ENCODE results near the gene CAPRIN1.

DNA sequence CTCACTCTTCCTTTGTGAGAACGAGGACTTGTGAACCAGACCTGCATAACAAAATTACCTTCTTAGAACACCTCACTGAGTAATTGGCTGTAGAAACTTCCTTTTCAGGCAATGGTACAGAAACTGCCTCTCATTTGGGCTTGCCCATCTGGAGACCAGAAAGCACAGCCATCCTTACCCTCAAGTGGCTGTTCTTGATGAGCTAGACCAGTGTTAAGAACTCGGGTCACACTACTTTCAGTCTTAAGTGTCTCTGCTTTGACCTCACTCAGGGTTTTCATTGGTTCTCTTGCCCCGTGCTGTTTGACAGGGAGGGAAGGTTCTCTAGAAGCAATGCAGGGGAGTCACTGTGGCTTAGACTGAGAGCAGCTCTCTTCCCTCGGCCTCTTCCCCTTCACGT, 83.2 kb downstream of the CAPRIN1 start:
- TF ChIP-seq, protein P1, sequence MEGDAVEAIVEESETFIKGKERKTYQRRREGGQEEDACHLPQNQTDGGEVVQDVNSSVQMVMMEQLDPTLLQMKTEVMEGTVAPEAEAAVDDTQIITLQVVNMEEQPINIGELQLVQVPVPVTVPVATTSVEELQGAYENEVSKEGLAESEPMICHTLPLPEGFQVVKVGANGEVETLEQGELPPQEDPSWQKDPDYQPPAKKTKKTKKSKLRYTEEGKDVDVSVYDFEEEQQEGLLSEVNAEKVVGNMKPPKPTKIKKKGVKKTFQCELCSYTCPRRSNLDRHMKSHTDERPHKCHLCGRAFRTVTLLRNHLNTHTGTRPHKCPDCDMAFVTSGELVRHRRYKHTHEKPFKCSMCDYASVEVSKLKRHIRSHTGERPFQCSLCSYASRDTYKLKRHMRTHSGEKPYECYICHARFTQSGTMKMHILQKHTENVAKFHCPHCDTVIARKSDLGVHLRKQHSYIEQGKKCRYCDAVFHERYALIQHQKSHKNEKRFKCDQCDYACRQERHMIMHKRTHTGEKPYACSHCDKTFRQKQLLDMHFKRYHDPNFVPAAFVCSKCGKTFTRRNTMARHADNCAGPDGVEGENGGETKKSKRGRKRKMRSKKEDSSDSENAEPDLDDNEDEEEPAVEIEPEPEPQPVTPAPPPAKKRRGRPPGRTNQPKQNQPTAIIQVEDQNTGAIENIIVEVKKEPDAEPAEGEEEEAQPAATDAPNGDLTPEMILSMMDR (IDR thresholded peaks at IDR 0.05; ENCODE audit: extremely low read depth in 1 of 2, insufficient read depth in 1 of 2, low read depth in 1 of 2, low read length in 2 of 2): no peak
- TF ChIP-seq, protein P2, sequence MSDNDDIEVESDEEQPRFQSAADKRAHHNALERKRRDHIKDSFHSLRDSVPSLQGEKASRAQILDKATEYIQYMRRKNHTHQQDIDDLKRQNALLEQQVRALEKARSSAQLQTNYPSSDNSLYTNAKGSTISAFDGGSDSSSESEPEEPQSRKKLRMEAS (IDR thresholded peaks at IDR 0.05; ENCODE audit: insufficient read depth, insufficient read length): no peak
- TF ChIP-seq MYC (IDR thresholded peaks at IDR 0.05; ENCODE audit: low read depth, low read length) (no peak), POLR2A (IDR thresholded peaks at IDR 0.05; ENCODE audit: low read depth, low read length) (no peak), POLR2AphosphoS5 (IDR thresholded peaks at IDR 0.05; ENCODE audit: insufficient read depth, low read depth, low read length) (no peak), EZH2 (IDR thresholded peaks at IDR 0.05; ENCODE audit: borderline replicate concordance, low read depth, low read length, severe bottlenecking) (no peak), GATA2 (IDR thresholded peaks at IDR 0.05; ENCODE audit: insufficient read depth, insufficient read length, low read depth, low read length) (no peak), JUN (IDR thresholded peaks at IDR 0.05; ENCODE audit: borderline replicate concordance, insufficient read depth, insufficient read length, low read depth) (no peak), FOS (IDR thresholded peaks at IDR 0.05; ENCODE audit: borderline replicate concordance, insufficient read depth, low read length) (no peak)
